Measurements from ENCODE around the gene GCSAML. TPM values are rescaled to one million over a fixed set of nuclear protein-coding genes. Genes with fewer than 3 reads are reported as not detected.

GCSAML gene
- polyA plus RNA-seq, 2 of the 4 experiments (the other 2 are of a cell fraction), result not detected

- TF ChIP-seq CTCF (IDR thresholded peaks at IDR 0.05), result no peak
- no peak for TF ChIP-seq EHMT2 (IDR thresholded peaks at IDR 0.05; ENCODE audit: low read depth)
Observed at GRCh38 chr1:247538561-247538960, 10.4 kb upstream of the GCSAML start (continued).

DNA sequence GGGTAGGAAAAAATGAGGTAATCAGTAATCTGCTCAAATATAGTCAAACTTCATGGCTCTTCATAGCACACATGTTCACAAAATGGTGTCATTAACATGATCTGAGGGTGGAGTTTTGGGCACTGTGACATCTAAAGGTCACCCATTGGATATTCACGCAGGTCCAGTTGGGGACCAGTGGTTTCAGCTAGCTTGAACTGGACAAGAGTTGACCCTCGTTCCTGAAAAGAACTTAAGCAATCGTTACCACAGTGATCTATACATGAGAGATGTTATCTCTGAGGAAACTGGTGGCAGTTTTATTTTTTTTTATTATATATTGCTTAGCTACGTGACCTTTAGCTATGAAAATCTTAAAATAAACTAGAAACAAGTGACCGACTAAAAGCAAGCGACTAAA, 9.7 kb upstream of the GCSAML start:
- no peak for ATAC-seq
- DNase-seq (ENCODE audit: low read depth in 1 of 2, low spot score in 1 of 2), result no peak
- Histone ChIP-seq H3K9me3 (peaks cover 3% of the 10 kb centered on the region; the same call in 1 of the 3 replicates), H3K4me3 (no peak overlapping the region), H3K4me2 (no peak overlapping the region), H3K27ac (no peak overlapping the region), H3K4me1 (no peaks in the 10 kb centered on the region)
- 17% methylated on average over 6 of the region's 6 CpGs for WGBS (ENCODE audit: missing lambda C conversion rate)
- ChIA-PET POLR2A (no interaction called here), CTCF (no interaction called here)
- no peak for TF ChIP-seq ZNF302 (CRISPR knock-in tag; IDR thresholded peaks at IDR 0.05)
- no peak for TF ChIP-seq POLR2AphosphoS2 (conservative IDR thresholded peaks at IDR 0.05; ENCODE audit: low read length)
- TF ChIP-seq, protein P1, sequence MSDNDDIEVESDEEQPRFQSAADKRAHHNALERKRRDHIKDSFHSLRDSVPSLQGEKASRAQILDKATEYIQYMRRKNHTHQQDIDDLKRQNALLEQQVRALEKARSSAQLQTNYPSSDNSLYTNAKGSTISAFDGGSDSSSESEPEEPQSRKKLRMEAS (IDR thresholded peaks at IDR 0.05), result no peak
- TF ChIP-seq POLR2A (IDR thresholded peaks at IDR 0.05; ENCODE audit: low read length), result no peak
- TF ChIP-seq NFE2L2 (conservative IDR thresholded peaks at IDR 0.05; ENCODE audit: low read length), result no peak
- no peak for TF ChIP-seq BCL3 (IDR thresholded peaks at IDR 0.05)
- TF ChIP-seq, protein P2, sequence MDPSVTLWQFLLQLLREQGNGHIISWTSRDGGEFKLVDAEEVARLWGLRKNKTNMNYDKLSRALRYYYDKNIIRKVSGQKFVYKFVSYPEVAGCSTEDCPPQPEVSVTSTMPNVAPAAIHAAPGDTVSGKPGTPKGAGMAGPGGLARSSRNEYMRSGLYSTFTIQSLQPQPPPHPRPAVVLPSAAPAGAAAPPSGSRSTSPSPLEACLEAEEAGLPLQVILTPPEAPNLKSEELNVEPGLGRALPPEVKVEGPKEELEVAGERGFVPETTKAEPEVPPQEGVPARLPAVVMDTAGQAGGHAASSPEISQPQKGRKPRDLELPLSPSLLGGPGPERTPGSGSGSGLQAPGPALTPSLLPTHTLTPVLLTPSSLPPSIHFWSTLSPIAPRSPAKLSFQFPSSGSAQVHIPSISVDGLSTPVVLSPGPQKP (IDR thresholded peaks at IDR 0.05; ENCODE audit: low read depth, low read length), result no peak
- TF ChIP-seq, protein P3, sequence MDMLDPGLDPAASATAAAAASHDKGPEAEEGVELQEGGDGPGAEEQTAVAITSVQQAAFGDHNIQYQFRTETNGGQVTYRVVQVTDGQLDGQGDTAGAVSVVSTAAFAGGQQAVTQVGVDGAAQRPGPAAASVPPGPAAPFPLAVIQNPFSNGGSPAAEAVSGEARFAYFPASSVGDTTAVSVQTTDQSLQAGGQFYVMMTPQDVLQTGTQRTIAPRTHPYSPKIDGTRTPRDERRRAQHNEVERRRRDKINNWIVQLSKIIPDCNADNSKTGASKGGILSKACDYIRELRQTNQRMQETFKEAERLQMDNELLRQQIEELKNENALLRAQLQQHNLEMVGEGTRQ (IDR thresholded peaks at IDR 0.05), result no peak
- no peak for TF ChIP-seq JUN (IDR thresholded peaks at IDR 0.05)
- TF ChIP-seq CTCF (IDR thresholded peaks at IDR 0.05), result no peak
- no peak for TF ChIP-seq EHMT2 (IDR thresholded peaks at IDR 0.05; ENCODE audit: low read depth)
- no peak for TF ChIP-seq HEYL (CRISPR knock-in tag; IDR thresholded peaks at IDR 0.05)
- TF ChIP-seq HES2 (IDR thresholded peaks at IDR 0.05), result no peak
- no peak for TF ChIP-seq ZFP36 (IDR thresholded peaks at IDR 0.05; ENCODE audit: borderline replicate concordance, partially characterized antibody)
- no peak for TF ChIP-seq HOXB5 (CRISPR knock-in tag; IDR thresholded peaks at IDR 0.05)
- FAIRE-seq, result no peak

GRCh38 chr1:247540581-247540980, 8.4 kb upstream of the GCSAML start:
- ChIA-PET POLR2A (no interaction called here), CTCF (no interaction called here)
- FAIRE-seq (no peak), DNase-seq (ENCODE audit: low read depth in 1 of 2, low spot score in 1 of 2) (no peak), ATAC-seq (no peak)
- H3K4me1 ChIP-seq, result no peaks in the 10 kb centered on the region
- 8% methylated on average over 7 of the region's 7 CpGs for WGBS (ENCODE audit: missing lambda C conversion rate)
- H3K4me3 ChIP-seq, result no peak overlapping the region
- no peak overlapping the region for H3K27ac ChIP-seq
- no peak overlapping the region for H3K4me2 ChIP-seq
- H3K9me3 ChIP-seq, result peaks cover 3% of the 10 kb centered on the region; the same call in 1 of the 3 replicates
- TF ChIP-seq EP300 (IDR thresholded peaks at IDR 0.05), result no peak
- TF ChIP-seq NR3C1 (IDR thresholded peaks at IDR 0.05), result no peak
- no peak for TF ChIP-seq EHMT2 (IDR thresholded peaks at IDR 0.05; ENCODE audit: low read depth)
- TF ChIP-seq JUNB (IDR thresholded peaks at IDR 0.05), result no peak
- TF ChIP-seq FOXS1 (CRISPR knock-in tag; IDR thresholded peaks at IDR 0.05), result no peak
- TF ChIP-seq REST (IDR thresholded peaks at IDR 0.05), result no peak
- no peak for TF ChIP-seq PBX3 (IDR thresholded peaks at IDR 0.05)
- TF ChIP-seq KDM1A (IDR thresholded peaks at IDR 0.05; ENCODE audit: low read depth), result no peak
- TF ChIP-seq HES2 (IDR thresholded peaks at IDR 0.05), result no peak
- TF ChIP-seq CHD4 (IDR thresholded peaks at IDR 0.05; ENCODE audit: borderline replicate concordance), result no peak
